Progenitor cell of endocrine pancreas (in vitro differentiated cells): Measurements from ENCODE around the gene RTN4. TPM values are rescaled to one million over a fixed set of nuclear protein-coding genes. Genes with fewer than 3 reads are reported as not detected.

ENCODE experiments used
- DNase-seq: peaks from one replicate; pipeline ENCODE4 v3.0.0; 2021; ENCODE audit warnings: low spot score; ENCODE audit not compliant: unreplicated experiment
- H3K27ac Mint-ChIP-seq: 2 replicates; pipeline ENCODE4 v1.8.0; 2021; ENCODE audit warnings: mild to moderate bottlenecking, moderate library complexity, mixed read lengths
- H3K27me3 Mint-ChIP-seq: 2 replicates; pipeline ENCODE4 v1.8.0; 2021; ENCODE audit warnings: mixed read lengths
- H3K36me3 Mint-ChIP-seq: 2 replicates; pipeline ENCODE4 v1.8.0; 2022; ENCODE audit warnings: mixed read lengths; ENCODE audit not compliant: insufficient read depth
- H3K4me1 Mint-ChIP-seq: 2 replicates; pipeline ENCODE4 v1.8.0; 2021; ENCODE audit warnings: low read depth, mixed read lengths
- H3K4me3 Mint-ChIP-seq: 2 replicates; pipeline ENCODE4 v1.8.0; 2021; ENCODE audit warnings: low read depth, mild to moderate bottlenecking, moderate library complexity, mixed read lengths
- H3K9me3 Mint-ChIP-seq: 2 replicates; pipeline ENCODE4 v1.8.0; 2021; ENCODE audit warnings: low read depth, mixed read lengths
- CTCF ChIP-seq: fragments of 200-600 bp; sonication (generic); IDR thresholded peaks from one replicate; pipeline ENCODE4 v1.5.0; 2021; ENCODE audit warnings: antibody characterized with exemption, mild to moderate bottlenecking; ENCODE audit not compliant: unreplicated experiment
- total RNA-seq: library from RNA; stranded (reverse); gene quantifications from 2 replicates; pipeline ENCODE4 v1.2.1, GENCODE V29; 2021

Gene RTN4
- total RNA-seq, 1 donor from 2014 or later: 246 TPM

GRCh38 chr2:55017428-55017827, 32.8 kb downstream of the RTN4 start:
- Mint-ChIP-seq H3K4me3 (no peak overlapping the region), H3K27ac (no peak overlapping the region), H3K36me3 (peaks cover 10% of the 10 kb centered on the region), H3K4me1 (peaks cover 26% of the 10 kb centered on the region), H3K9me3 (peaks cover 3% of the 10 kb centered on the region), H3K27me3 (no peaks in the 10 kb centered on the region)
- DNase-seq: no peak
- TF ChIP-seq CTCF: no peak

GRCh38 chr2:55014962-55015939, 35.0 kb downstream of the RTN4 start:
- peaks cover 44% of the 10 kb centered on the region for H3K4me1 Mint-ChIP-seq
- H3K27me3 Mint-ChIP-seq: no peaks in the 10 kb centered on the region
- TF ChIP-seq CTCF: peak; percentile 78
- peak overlapping the region; percentile 66 for H3K27ac Mint-ChIP-seq
- H3K4me3 Mint-ChIP-seq: no peak overlapping the region
- H3K9me3 Mint-ChIP-seq: peaks cover 3% of the 10 kb centered on the region
- DNase-seq: peak; percentile 23
- H3K36me3 Mint-ChIP-seq: peaks cover 5% of the 10 kb centered on the region

GRCh38 chr2:55013936-55014335, 36.3 kb downstream of the RTN4 start:
- no peaks in the 10 kb centered on the region for H3K9me3 Mint-ChIP-seq
- DNase-seq: no peak
- no peaks in the 10 kb centered on the region for H3K36me3 Mint-ChIP-seq
- H3K27me3 Mint-ChIP-seq: no peaks in the 10 kb centered on the region
- peak; percentile 26 for TF ChIP-seq CTCF
- H3K4me1 Mint-ChIP-seq: peaks cover 53% of the 10 kb centered on the region
- H3K27ac Mint-ChIP-seq: no peak overlapping the region
- no peak overlapping the region for H3K4me3 Mint-ChIP-seq

GRCh38 chr2:55012672-55013484, 37.4 kb downstream of the RTN4 start:
- Mint-ChIP-seq H3K27ac (peak overlapping the region; percentile 63), H3K4me3 (peak overlapping the region; percentile 34), H3K9me3 (no peaks in the 10 kb centered on the region), H3K27me3 (no peaks in the 10 kb centered on the region), H3K36me3 (no peaks in the 10 kb centered on the region), H3K4me1 (peaks cover 51% of the 10 kb centered on the region)
- TF ChIP-seq CTCF: no peak
- no peak for DNase-seq
